Endometrium (tissue), 2 donors: ENCODE measurements around the gene TRPV4.

Experiments
- FAIRE-seq: peaks from 2 replicates; lab custom pipeline; 2012; peaks lifted over from hg19 to GRCh38; lab: Jason Lieb, UNC
- donor health status: control.
- donor health status: control.

TRPV4 gene

GRCh38 chr12:109739747-109740693, 93.2 kb downstream of the TRPV4 start:
- FAIRE-seq = no peak

GRCh38 chr12:109738878-109739665, 94.1 kb downstream of the TRPV4 start:
- no peak for FAIRE-seq

- no peak for FAIRE-seq
Observed at GRCh38 chr12:109738209-109738608, 95.0 kb downstream of the TRPV4 start.

DNA sequence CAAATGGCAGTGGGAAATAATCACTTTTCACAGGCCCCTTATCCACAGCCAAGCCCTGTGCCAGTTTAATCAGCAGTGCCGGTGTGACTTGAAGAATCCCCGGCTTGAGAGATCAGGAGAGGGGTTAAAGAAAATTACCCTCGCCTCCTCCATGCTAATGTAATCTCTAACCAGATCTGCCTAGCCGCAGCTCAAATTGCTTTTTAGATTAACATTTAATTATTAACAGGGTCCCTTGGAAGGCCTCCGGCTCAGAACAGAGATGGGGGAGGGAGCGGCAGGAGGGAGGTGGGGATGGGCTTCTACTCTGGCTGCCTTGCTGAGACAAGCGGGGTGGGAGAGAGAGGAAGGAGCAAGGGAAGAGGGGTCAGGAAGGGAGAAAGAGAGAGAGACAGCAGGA, 95.6 kb downstream of the TRPV4 start:
- FAIRE-seq = no peak

DNA sequence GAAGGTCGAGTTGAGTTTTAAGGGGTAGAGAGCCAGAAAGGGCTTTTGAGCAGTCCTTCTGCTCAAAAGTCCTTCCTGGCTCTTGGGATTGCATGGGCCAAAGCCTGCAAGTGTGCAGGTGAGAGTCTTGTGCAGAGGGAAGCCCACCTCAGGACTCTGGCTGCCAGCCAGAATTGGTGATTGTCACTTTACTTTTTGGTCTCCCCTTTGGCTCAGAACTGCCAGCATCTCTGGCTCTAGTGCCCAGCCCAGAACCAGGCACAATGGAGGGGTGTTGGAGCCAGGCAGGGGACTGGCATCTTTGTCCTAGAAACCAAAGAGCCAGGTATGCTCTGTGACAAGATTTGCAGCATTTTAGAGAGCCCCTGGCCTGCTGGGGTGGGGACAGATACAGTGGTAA, 96.1 kb downstream of the TRPV4 start:
- no peak for FAIRE-seq

DNA sequence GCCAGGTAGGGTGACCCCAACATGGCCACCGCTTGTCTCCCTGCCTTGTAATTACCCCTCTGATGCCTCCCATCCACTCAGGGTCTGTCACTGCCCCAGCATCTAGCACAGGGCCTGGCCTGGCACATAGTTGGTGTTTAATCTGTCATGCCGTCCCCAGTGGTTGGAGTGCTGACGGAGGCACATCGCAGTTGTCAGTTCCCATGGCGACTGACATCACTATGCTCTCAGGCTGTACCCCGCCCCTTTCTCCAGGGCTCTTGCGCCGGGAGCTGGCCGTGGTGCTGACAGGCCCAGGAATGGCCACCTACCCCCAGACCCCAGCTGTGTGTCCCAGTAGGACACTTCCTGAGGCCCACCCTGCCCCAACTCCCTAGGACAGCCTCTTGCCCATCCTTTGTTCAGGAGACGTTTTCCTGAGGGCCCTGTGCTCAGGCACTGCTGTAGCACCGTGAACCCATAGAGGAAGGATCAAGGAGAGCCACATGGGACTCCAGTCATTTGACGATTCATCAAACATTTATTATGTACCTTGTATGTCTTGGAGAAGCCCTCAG, 96.6 kb downstream of the TRPV4 start:
- no peak for FAIRE-seq

GRCh38 chr12:109735825-109736551, 97.2 kb downstream of the TRPV4 start:
- FAIRE-seq = no peak

DNA sequence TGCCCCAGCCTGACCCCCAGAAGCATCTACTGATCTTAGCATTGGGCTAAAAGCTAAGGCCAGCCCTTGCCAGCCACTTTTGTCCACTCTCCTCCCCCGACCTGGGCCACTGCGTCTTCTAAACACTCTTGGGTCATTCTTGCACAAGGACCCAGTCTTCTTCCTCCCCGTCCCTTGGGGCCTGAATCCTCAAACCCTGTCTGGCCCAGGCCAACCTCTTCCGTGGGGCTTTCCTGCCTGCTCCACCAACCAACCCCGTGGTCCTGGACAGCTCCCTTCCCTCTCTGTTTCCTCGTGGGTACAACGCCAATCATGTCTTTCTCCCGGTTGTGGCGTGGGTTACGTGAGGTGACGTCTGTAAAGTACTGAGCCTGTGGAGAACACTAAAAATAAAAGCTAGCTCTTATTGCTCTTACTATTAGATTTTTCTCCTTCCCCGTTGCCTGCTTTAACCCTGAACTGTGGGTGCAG, 98.1 kb downstream of the TRPV4 start:
- no peak for FAIRE-seq

GRCh38 chr12:109734219-109735000, 98.8 kb downstream of the TRPV4 start:
- FAIRE-seq = no peak
